Measurements from ENCODE around the gene DCLK3.

DNA sequence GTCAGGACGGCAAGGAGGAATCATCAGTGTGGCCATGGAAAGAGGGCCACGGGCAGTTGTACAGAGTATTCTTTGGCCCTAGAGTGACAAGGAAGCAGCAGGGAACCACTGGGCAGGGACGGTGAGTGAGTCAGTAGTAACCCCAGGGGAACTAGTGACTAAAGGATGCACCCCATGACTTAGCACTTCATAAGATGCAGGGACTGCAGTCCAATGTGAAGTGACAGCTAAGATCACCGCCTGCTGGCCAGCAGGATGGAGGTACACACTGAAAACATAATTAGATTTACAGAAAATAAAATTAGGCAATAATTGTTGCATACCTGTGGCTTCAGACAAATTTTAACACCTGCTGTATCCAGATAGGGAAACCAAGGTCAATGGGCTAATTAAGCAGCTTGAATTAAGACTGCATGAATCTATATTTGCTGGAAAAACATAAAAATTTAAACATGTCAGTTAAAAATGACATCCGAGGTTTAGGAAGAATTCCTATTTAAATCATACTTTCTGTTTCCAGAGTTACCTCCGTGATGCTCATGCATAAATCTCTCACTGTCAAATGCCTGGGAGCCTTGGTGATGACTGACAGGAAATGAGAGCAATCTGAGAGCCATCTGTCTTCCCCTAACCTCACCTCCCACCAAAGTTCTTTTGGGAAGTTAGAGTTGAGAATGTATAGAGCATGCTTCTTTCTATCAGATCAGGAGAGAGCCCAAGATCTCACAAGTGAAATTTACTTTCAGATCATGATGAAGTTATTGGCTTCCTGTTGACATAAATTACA lies 56.5 kb downstream of the DCLK3 start:
- TF ChIP-seq EZH2 (optimal IDR thresholded peaks at IDR 0.05; ENCODE audit: low read depth, low read length): no peak
- TF ChIP-seq, protein P1, sequence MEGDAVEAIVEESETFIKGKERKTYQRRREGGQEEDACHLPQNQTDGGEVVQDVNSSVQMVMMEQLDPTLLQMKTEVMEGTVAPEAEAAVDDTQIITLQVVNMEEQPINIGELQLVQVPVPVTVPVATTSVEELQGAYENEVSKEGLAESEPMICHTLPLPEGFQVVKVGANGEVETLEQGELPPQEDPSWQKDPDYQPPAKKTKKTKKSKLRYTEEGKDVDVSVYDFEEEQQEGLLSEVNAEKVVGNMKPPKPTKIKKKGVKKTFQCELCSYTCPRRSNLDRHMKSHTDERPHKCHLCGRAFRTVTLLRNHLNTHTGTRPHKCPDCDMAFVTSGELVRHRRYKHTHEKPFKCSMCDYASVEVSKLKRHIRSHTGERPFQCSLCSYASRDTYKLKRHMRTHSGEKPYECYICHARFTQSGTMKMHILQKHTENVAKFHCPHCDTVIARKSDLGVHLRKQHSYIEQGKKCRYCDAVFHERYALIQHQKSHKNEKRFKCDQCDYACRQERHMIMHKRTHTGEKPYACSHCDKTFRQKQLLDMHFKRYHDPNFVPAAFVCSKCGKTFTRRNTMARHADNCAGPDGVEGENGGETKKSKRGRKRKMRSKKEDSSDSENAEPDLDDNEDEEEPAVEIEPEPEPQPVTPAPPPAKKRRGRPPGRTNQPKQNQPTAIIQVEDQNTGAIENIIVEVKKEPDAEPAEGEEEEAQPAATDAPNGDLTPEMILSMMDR (IDR thresholded peaks at IDR 0.05; ENCODE audit: low read length): peak; percentile 22; the same call in 1 of the 2 replicates

Measured in MM.1S (cell line).